Measurements from ENCODE around the gene TMC4. TPM values are rescaled to one million over a fixed set of nuclear protein-coding genes. Genes with fewer than 3 reads are reported as not detected.

The TMC4 gene
- total RNA-seq, 1 donor from 2014 or later, result not detected

DNA sequence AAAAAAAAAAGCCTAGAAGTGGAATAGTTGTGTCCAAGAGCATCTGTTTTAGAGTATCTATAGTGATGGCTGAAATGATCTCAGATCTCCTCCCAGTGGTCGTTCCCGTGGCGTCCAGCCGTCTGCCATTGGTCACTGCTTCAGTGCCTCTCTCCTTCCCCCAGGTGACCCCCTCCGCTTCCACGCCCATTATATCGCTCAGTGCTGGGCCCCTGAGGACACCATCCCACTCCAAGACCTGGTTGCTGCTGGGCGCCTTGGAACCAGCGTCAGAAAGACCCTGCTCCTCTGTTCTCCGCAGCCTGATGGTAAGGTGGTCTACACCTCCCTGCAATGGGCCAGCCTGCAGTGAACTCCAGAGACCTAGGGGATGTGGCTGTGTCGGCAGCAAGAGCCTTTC is 20.1 kb upstream of the TMC4 start:
- peak overlapping the region; percentile 55 for H3K4me3 Mint-ChIP-seq (ENCODE audit: unreplicated experiment)
- peak overlapping the region; percentile 59 for H3K27ac Mint-ChIP-seq (ENCODE audit: unreplicated experiment)
- peaks cover 7% of the 10 kb centered on the region for H3K4me1 Mint-ChIP-seq (ENCODE audit: low read depth, unreplicated experiment)
- TF ChIP-seq, protein P1, sequence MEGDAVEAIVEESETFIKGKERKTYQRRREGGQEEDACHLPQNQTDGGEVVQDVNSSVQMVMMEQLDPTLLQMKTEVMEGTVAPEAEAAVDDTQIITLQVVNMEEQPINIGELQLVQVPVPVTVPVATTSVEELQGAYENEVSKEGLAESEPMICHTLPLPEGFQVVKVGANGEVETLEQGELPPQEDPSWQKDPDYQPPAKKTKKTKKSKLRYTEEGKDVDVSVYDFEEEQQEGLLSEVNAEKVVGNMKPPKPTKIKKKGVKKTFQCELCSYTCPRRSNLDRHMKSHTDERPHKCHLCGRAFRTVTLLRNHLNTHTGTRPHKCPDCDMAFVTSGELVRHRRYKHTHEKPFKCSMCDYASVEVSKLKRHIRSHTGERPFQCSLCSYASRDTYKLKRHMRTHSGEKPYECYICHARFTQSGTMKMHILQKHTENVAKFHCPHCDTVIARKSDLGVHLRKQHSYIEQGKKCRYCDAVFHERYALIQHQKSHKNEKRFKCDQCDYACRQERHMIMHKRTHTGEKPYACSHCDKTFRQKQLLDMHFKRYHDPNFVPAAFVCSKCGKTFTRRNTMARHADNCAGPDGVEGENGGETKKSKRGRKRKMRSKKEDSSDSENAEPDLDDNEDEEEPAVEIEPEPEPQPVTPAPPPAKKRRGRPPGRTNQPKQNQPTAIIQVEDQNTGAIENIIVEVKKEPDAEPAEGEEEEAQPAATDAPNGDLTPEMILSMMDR (IDR thresholded peaks at IDR 0.05; ENCODE audit: partially characterized antibody, unreplicated experiment), result no peak
- peaks cover 11% of the 10 kb centered on the region for H3K9me3 Mint-ChIP-seq (ENCODE audit: unreplicated experiment)
- no peaks in the 10 kb centered on the region for H3K36me3 Mint-ChIP-seq (ENCODE audit: unreplicated experiment)
- H3K27me3 Mint-ChIP-seq (ENCODE audit: unreplicated experiment), result peaks cover 8% of the 10 kb centered on the region
- DNase-seq, result no peak

DNA sequence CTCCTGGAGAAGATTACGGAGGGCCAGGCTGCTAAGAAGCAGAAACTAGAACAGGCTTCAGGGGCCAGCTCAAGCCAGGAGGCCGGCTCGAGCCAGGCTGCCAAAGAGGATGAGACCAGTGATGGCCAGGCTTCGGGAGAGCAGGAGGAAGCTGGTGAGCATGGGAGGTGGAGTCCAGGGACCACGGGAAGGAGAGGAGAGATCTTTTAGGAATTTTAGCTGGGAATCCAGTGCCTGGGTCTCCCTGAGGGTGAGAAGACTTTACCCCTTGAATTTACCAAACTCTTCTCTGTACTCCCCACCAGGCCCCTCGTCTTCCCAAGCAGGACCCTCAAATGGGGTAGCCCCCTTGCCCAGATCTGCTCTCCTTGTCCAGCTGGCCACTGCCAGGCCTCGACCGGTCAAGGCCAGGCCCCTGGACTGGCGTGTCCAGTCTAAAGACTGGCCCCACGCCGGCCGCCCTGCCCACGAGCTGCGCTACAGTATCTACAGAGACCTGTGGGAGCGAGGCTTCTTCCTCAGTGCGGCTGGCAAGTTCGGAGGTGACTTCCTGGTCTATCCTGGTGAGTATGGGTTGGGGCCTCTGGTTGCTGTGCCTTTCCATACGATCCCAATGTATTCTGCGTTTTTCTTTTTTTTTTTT is 19.0 kb upstream of the TMC4 start:
- H3K4me3 Mint-ChIP-seq (ENCODE audit: unreplicated experiment), result peak overlapping the region; percentile 93
- H3K9me3 Mint-ChIP-seq (ENCODE audit: unreplicated experiment), result peaks cover 11% of the 10 kb centered on the region
- DNase-seq, result no peak
- H3K27ac Mint-ChIP-seq (ENCODE audit: unreplicated experiment), result peak overlapping the region; percentile 87
- TF ChIP-seq, protein P1 (IDR thresholded peaks at IDR 0.05; ENCODE audit: partially characterized antibody, unreplicated experiment), result no peak
- peaks cover 13% of the 10 kb centered on the region for H3K27me3 Mint-ChIP-seq (ENCODE audit: unreplicated experiment)
- peaks cover 11% of the 10 kb centered on the region for H3K4me1 Mint-ChIP-seq (ENCODE audit: low read depth, unreplicated experiment)
- no peaks in the 10 kb centered on the region for H3K36me3 Mint-ChIP-seq (ENCODE audit: unreplicated experiment)

DNA sequence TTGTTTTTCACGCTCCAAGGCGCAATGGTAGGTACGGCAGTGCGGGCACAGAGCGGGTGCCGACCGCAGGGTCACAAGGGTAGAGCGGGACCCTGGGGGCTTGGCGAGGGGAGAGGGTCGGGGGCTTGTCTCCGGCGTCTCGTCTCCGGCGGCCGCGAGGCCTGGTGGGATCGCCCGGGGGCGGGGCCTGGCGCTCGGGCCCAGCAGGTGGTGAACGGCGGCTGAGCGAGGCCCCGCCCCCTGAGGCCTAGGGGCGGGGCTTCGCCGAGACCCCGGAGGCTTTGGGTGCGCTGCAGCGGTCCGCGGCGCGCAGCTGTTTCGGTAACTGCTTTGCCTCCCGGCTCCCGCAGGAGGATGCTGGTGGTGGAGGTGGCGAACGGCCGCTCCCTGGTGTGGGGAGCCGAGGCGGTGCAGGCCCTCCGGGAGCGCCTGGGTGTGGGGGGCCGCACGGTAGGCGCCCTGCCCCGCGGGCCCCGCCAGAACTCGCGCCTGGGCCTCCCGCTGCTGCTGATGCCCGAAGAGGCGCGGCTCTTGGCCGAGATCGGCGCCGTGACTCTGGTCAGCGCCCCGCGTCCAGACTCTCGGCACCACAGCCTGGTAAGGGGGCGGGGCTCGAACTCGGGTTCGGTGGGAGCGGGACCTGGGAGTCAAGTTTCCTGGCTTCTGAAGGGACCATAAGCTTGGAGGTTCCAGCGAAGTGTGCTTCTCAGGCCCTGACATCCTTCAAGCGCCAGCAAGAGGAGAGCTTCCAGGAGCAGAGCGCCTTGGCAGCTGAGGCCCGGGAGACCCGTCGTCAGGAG is 18.3 kb upstream of the TMC4 start, which contains the start of gene TSEN34:
TSS of gene TSEN34 (plus strand) at position 298 of the 800 bp plus-strand sequence. CDS start at position 355, 57 bp downstream.
- TF ChIP-seq, protein P1 (IDR thresholded peaks at IDR 0.05; ENCODE audit: partially characterized antibody, unreplicated experiment), result no peak
- Mint-ChIP-seq H3K4me1 (ENCODE audit: low read depth, unreplicated experiment) (peaks cover 11% of the 10 kb centered on the region), H3K27me3 (ENCODE audit: unreplicated experiment) (peaks cover 13% of the 10 kb centered on the region), H3K4me3 (ENCODE audit: unreplicated experiment) (peak within 1 kb of the TSS; percentile 97), H3K36me3 (ENCODE audit: unreplicated experiment) (no peaks in the 10 kb centered on the region), H3K27ac (ENCODE audit: unreplicated experiment) (peak within 1 kb of the TSS; percentile 96), H3K9me3 (ENCODE audit: unreplicated experiment) (peaks cover 11% of the 10 kb centered on the region)
- peak; percentile 90 for DNase-seq

DNA sequence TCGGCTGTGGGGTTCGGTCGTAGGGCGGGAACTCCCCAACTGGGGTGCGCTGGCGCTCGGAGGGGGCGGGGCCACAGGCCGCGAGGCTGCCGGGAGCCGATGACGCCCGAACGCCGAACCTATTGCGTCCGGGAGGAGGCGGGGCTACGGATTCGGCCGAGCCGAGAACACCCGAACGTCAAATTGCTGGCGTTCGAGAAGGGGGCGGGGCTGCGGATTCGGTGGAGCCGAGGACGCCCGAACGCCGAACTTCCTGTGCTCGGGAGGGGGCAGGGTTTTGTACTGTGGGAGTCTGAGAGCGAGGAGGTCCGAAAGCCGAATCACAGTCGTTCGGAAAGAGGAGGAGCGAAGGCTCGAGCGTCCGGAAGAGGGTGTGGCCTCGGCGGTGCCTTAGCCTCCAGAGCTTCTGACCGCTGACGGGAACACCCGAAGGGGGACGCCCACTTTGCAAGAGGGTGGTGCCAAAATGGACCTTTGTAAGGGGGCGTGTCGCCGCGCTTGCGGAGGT is 17.6 kb upstream of the TMC4 start:
- peak overlapping the region; percentile 96 for H3K27ac Mint-ChIP-seq (ENCODE audit: unreplicated experiment)
- TF ChIP-seq, protein P1 (IDR thresholded peaks at IDR 0.05; ENCODE audit: partially characterized antibody, unreplicated experiment), result no peak
- DNase-seq, result peak; percentile 99
- H3K36me3 Mint-ChIP-seq (ENCODE audit: unreplicated experiment), result no peaks in the 10 kb centered on the region
- peaks cover 11% of the 10 kb centered on the region for H3K9me3 Mint-ChIP-seq (ENCODE audit: unreplicated experiment)
- H3K27me3 Mint-ChIP-seq (ENCODE audit: unreplicated experiment), result peaks cover 13% of the 10 kb centered on the region
- H3K4me3 Mint-ChIP-seq (ENCODE audit: unreplicated experiment), result peak overlapping the region; percentile 97
- peaks cover 11% of the 10 kb centered on the region for H3K4me1 Mint-ChIP-seq (ENCODE audit: low read depth, unreplicated experiment)

All from glutamatergic neuron (in vitro differentiated cells).